Neuronal stem cell (in vitro differentiated cells): ENCODE measurements around the gene LRRC28.

ENCODE experiments used
- DNase-seq: peaks from one replicate; pipeline ENCODE4 v3.0.0-alpha.2; 2013; ENCODE audit warnings: low spot score
- H2AFZ ChIP-seq: one replicate; pipeline ENCODE4 v1.6.1; 2013; ENCODE audit warnings: mild to moderate bottlenecking, low read length, inconsistent platforms
- H2AK5ac ChIP-seq: 2 replicates; pipeline ENCODE4 v1.6.1; 2013; ENCODE audit warnings: low read depth, mild to moderate bottlenecking, inconsistent platforms, low read length, moderate library complexity, mixed read lengths
- H2BK120ac ChIP-seq: 2 replicates; pipeline ENCODE4 v1.6.1; 2013; ENCODE audit warnings: low read depth, mild to moderate bottlenecking, inconsistent platforms, low read length, moderate library complexity, mixed read lengths
- H2BK12ac ChIP-seq: one replicate; pipeline ENCODE4 v1.6.1; 2013; ENCODE audit warnings: low read length, inconsistent platforms
- H2BK15ac ChIP-seq: 2 replicates; pipeline ENCODE4 v1.6.1; 2013; ENCODE audit warnings: mild to moderate bottlenecking, low read length, inconsistent platforms, mixed read lengths
- H2BK5ac ChIP-seq: one replicate; pipeline ENCODE4 v1.6.1; 2013; ENCODE audit warnings: inconsistent platforms, mild to moderate bottlenecking, low read length, moderate library complexity
- H3K14ac ChIP-seq: one replicate; pipeline ENCODE4 v1.6.1; 2013; ENCODE audit warnings: low read length, inconsistent platforms
- H3K18ac ChIP-seq: 2 replicates; pipeline ENCODE4 v1.6.1; 2013; ENCODE audit warnings: low read length, inconsistent platforms
- H3K23ac ChIP-seq: 2 replicates; pipeline ENCODE4 v1.6.1; 2013; ENCODE audit warnings: low read depth, mild to moderate bottlenecking, mixed read lengths, low read length, inconsistent platforms; ENCODE audit not compliant: poor library complexity
- H3K27ac ChIP-seq: replicated peaks from 3 replicates; pipeline ENCODE4 v1.5.1; 2013; ENCODE audit warnings: low read length, inconsistent platforms
- H3K27me3 ChIP-seq, 3 experiments: 2 replicates each; pipeline ENCODE4 v1.6.1; 2013; ENCODE audit warnings: low read length in 3 of 3, mild to moderate bottlenecking in 2 of 3, inconsistent platforms in 1 of 3, low read depth in 1 of 3, mixed read lengths in 1 of 3, moderate library complexity in 1 of 3; ENCODE audit not compliant: control insufficient read depth in 3 of 3, insufficient read depth in 3 of 3
- H3K36me3 ChIP-seq, 2 donors: replicated peaks in 1 of 2; 2 replicates each; pipeline ENCODE4 v1.6.1; 2013; ENCODE audit warnings: low read length in 2 of 2; ENCODE audit not compliant: control insufficient read depth in 2 of 2, insufficient read depth in 2 of 2
- H3K4ac ChIP-seq: 2 replicates; pipeline ENCODE4 v1.6.1; 2013; ENCODE audit warnings: inconsistent platforms, mild to moderate bottlenecking, low read length, moderate library complexity
- H3K4me1 ChIP-seq, 2 donors: 1 replicate in 1 of 2; 2 replicates in 1 of 2; pipeline ENCODE4 v1.6.1; 2013; ENCODE audit warnings: low read length in 2 of 2, low read depth in 1 of 2; ENCODE audit not compliant: control insufficient read depth in 2 of 2, insufficient read depth in 1 of 2
- H3K4me2 ChIP-seq: one replicate; pipeline ENCODE4 v1.6.1; 2013; ENCODE audit warnings: mild to moderate bottlenecking, low read length, inconsistent platforms; ENCODE audit not compliant: insufficient read depth, poor library complexity, severe bottlenecking
- H3K4me3 ChIP-seq, 2 donors: 2 replicates each; pipeline ENCODE4 v1.5.1; 2013; ENCODE audit warnings: low read length in 2 of 2, mild to moderate bottlenecking in 2 of 2, inconsistent platforms in 1 of 2, moderate library complexity in 1 of 2
- H3K79me1 ChIP-seq: one replicate; pipeline ENCODE4 v1.6.1; 2013; ENCODE audit warnings: low read depth, mild to moderate bottlenecking, inconsistent platforms, low read length, moderate library complexity
- H3K9ac ChIP-seq: one replicate; pipeline ENCODE4 v1.6.1; 2013; ENCODE audit warnings: mild to moderate bottlenecking, low read depth, low read length, inconsistent platforms; ENCODE audit not compliant: poor library complexity
- H3K9me3 ChIP-seq, 2 donors: replicated peaks in 1 of 2; 2 replicates each; pipeline versions ENCODE3 to v1.6.1; 2013; ENCODE audit warnings: low read length in 2 of 2, mild to moderate bottlenecking in 2 of 2, inconsistent platforms in 1 of 2, low read depth in 1 of 2, mixed read lengths in 1 of 2, moderate library complexity in 1 of 2; ENCODE audit not compliant: control insufficient read depth in 2 of 2, insufficient read depth in 1 of 2
- H4K8ac ChIP-seq: one replicate; pipeline ENCODE4 v1.6.1; 2013; ENCODE audit warnings: low read depth, mild to moderate bottlenecking, inconsistent platforms, low read length, moderate library complexity
- H4K91ac ChIP-seq: one replicate; pipeline ENCODE4 v1.6.1; 2013; ENCODE audit warnings: low read length, low read depth, mild to moderate bottlenecking, inconsistent platforms; ENCODE audit not compliant: poor library complexity
- WGBS, 2 donors: extraction: QIAGEN DNeasy Blood & Tissue Kit; methylation state at CpG; one replicate each; pipeline ENCODE4 v1.1.7; 2013; ENCODE audit warnings: missing lambda C conversion rate in 2 of 2, mixed read lengths in 1 of 2; ENCODE audit not compliant: insufficient read length in 2 of 2, insufficient replicate concordance in 1 of 2; ENCODE audit errors: extremely low coverage in 2 of 2; 5-methylcytosine and 5-hydroxymethylcytosine counted together

Gene LRRC28

DNA sequence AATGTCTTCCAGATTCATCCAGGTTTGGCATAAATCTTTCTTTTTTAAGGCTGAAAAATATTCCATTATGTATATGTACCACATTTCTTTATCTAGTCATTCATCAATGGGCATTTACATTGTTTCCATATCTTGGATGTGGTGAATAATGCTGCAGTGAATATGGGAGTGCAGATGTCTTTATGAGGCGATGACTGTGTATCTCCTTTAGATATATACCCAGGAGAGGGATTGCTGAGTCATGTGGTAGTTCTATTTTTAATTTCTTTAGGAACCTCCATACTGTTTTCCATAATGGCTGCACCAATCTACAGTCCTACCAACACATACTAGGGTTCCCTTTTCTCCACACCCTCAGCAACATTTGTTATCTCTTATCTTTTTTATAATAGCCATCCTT is 96.3 kb downstream of the LRRC28 start:
- Histone ChIP-seq H2AFZ (no peak overlapping the region), H2BK15ac (no peak overlapping the region), H3K27me3 (no peaks in the 10 kb centered on the region), H4K8ac (no peak overlapping the region), H3K9ac (no peak overlapping the region), H3K18ac (no peak overlapping the region), H3K14ac (no peak overlapping the region), H2BK120ac (no peak overlapping the region), H3K36me3 (no peaks in the 10 kb centered on the region), H3K4me2 (no peak overlapping the region), H3K27ac (no peak overlapping the region), H2AK5ac (no peak overlapping the region), H3K4ac (no peak overlapping the region), H2BK12ac (no peak overlapping the region), H4K91ac (no peak overlapping the region), H3K4me1 (no peaks in the 10 kb centered on the region), H3K79me1 (no peaks in the 10 kb centered on the region), H3K4me3 (no peak overlapping the region), H3K23ac (no peak overlapping the region), H3K9me3 (peaks cover 0 to 2% of the 10 kb centered on the region in 2 donors), H2BK5ac (no peak overlapping the region)
- WGBS, 2 donors = no CpG with 5 or more reads among the region's 1 CpG
- no peak for DNase-seq

DNA sequence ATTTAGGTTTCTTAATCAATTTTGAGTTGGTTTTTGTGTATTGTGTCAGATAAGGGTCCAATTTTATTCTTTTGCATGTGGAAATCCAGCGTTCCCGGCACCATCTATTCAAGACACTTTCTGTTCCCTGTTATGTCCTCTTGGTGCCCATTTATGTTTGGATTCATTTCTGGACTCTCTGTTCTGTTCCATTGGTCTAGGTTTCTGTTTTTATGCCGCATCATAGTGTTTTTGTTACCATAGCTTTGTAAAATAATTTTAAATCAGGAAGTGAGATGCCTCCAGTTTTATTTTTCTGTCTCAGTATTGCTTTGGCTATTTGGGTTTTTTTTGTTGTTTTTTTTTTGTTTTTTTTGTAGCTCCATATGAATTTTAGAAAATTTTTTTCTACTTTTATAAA is 97.1 kb downstream of the LRRC28 start:
- no peak for DNase-seq
- H3K4me2 ChIP-seq = no peak overlapping the region
- H3K9ac ChIP-seq = no peak overlapping the region
- no peak overlapping the region for H2BK5ac ChIP-seq
- no peak overlapping the region for H2AK5ac ChIP-seq
- no peaks in the 10 kb centered on the region for H3K79me1 ChIP-seq
- H3K4ac ChIP-seq = no peak overlapping the region
- H3K23ac ChIP-seq = no peak overlapping the region
- H4K91ac ChIP-seq = no peak overlapping the region
- no peak overlapping the region for H2BK15ac ChIP-seq
- H3K14ac ChIP-seq = no peak overlapping the region
- no peak overlapping the region for H3K4me3 ChIP-seq
- H3K27me3 ChIP-seq = no peaks in the 10 kb centered on the region
- no peak overlapping the region for H3K18ac ChIP-seq
- H3K4me1 ChIP-seq = no peaks in the 10 kb centered on the region
- no CpG with 5 or more reads among the region's 3 CpGs for WGBS, 2 donors
- no peak overlapping the region for H4K8ac ChIP-seq
- H2BK120ac ChIP-seq = no peak overlapping the region
- no peak overlapping the region for H3K27ac ChIP-seq
- H3K9me3 ChIP-seq = peaks cover 0 to 2% of the 10 kb centered on the region in 2 donors
- H2BK12ac ChIP-seq = no peak overlapping the region
- H2AFZ ChIP-seq = no peak overlapping the region
- H3K36me3 ChIP-seq = no peaks in the 10 kb centered on the region

DNA sequence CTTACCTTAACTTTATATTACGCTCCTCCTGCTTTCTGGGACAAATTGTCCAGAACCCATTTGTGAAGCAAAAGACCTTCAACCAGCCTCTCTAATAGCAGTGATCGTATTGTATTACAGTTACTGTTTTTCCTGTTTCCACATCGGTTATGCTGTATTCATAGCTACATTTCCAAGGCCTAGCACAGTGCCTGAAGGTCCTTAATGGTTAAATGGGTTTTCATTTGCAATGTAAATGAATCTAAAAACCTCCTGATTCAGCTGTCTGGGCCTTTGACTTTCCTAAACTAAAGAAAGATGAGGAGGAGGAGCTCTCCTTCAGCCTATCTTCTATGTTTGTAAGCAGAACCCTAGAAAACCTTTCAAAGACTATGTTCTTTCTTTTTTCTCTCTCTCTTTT is 99.1 kb downstream of the LRRC28 start:
- Histone ChIP-seq H4K8ac (no peak overlapping the region), H2AFZ (no peak overlapping the region), H3K4me1 (no peaks in the 10 kb centered on the region), H3K36me3 (no peaks in the 10 kb centered on the region), H2BK15ac (no peak overlapping the region), H4K91ac (no peak overlapping the region), H3K4ac (no peak overlapping the region), H3K14ac (no peak overlapping the region), H2BK5ac (no peak overlapping the region), H3K79me1 (no peaks in the 10 kb centered on the region), H3K27me3 (no peaks in the 10 kb centered on the region), H3K9me3 (peaks cover 0 to 2% of the 10 kb centered on the region in 2 donors), H2AK5ac (no peak overlapping the region), H2BK12ac (no peak overlapping the region), H3K27ac (no peak overlapping the region), H3K4me2 (no peak overlapping the region), H2BK120ac (no peak overlapping the region), H3K18ac (no peak overlapping the region), H3K23ac (no peak overlapping the region), H3K4me3 (no peak overlapping the region), H3K9ac (no peak overlapping the region)
- no peak for DNase-seq
- no CpG with 5 or more reads among the region's 3 CpGs for WGBS, 2 donors

DNA sequence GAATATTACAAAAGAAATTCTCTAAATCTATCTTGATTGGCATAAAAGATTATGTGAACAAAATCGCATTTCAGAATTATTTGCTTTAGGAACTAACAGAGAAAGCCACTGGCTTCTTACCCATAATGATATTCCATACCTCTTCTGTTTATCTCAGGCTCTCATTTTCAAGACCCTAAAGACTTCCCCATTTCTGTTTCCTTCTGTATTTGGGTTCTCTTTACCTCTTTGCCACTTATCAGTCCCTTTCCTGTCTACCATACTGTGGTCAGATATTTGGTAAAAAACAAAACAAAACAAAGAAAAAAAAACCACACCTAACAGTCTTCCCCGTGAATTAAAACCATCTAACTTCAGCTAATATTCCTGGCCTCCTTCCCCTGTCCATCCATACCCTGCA is 108.5 kb downstream of the LRRC28 start:
- H2BK5ac ChIP-seq = no peak overlapping the region
- H2BK15ac ChIP-seq = no peak overlapping the region
- no peak overlapping the region for H4K91ac ChIP-seq
- no peaks in the 10 kb centered on the region for H3K4me1 ChIP-seq
- no peak overlapping the region for H3K9ac ChIP-seq
- no peaks in the 10 kb centered on the region for H3K27me3 ChIP-seq
- H3K9me3 ChIP-seq = no peaks in the 10 kb centered on the region
- no peak overlapping the region for H3K4me3 ChIP-seq
- H3K14ac ChIP-seq = no peak overlapping the region
- DNase-seq = no peak
- no peak overlapping the region for H3K27ac ChIP-seq
- H3K4ac ChIP-seq = no peak overlapping the region
- no peak overlapping the region for H2BK120ac ChIP-seq
- H3K79me1 ChIP-seq = no peaks in the 10 kb centered on the region
- H2AK5ac ChIP-seq = no peak overlapping the region
- H4K8ac ChIP-seq = no peak overlapping the region
- WGBS, 2 donors = no CpG with 5 or more reads among the region's 2 CpGs
- H3K23ac ChIP-seq = no peak overlapping the region
- H2BK12ac ChIP-seq = no peak overlapping the region
- H3K36me3 ChIP-seq = peaks cover 0 to 2% of the 10 kb centered on the region in 2 donors
- H3K18ac ChIP-seq = no peak overlapping the region
- H2AFZ ChIP-seq = no peak overlapping the region
- no peak overlapping the region for H3K4me2 ChIP-seq
